Central memory CD4-positive, alpha-beta T cell (primary cell): ENCODE measurements around the gene SMIM41.

Experiments used
- DNase-seq: peaks from one replicate; pipeline ENCODE4 v3.0.0; 2022

SMIM41 gene

DNA sequence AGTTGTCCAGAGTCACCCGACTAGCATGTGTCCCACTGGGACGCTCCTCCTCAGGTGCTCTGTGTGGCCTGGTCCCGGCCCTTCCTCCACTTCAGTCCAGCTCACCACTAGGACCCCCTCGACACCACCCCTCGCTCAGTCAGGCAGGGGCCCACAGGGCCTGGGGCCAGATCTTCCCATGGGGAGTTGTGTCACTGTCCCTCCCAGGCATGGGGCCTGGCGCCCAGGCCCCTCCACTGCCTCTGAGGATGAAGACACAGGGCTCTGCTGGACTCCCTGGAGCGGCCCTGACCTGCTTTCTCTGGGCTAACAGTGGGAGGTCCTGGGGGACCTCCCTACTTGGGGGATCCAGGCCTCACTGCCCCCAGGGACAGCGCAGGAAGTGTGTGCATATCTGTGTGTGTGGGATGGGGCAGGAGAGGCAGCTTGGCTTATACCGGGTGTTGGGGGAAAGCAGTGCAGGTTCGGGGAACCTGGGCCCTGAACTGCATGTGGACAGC, 68.5 kb downstream of the SMIM41 start:
- no peak for DNase-seq

DNA sequence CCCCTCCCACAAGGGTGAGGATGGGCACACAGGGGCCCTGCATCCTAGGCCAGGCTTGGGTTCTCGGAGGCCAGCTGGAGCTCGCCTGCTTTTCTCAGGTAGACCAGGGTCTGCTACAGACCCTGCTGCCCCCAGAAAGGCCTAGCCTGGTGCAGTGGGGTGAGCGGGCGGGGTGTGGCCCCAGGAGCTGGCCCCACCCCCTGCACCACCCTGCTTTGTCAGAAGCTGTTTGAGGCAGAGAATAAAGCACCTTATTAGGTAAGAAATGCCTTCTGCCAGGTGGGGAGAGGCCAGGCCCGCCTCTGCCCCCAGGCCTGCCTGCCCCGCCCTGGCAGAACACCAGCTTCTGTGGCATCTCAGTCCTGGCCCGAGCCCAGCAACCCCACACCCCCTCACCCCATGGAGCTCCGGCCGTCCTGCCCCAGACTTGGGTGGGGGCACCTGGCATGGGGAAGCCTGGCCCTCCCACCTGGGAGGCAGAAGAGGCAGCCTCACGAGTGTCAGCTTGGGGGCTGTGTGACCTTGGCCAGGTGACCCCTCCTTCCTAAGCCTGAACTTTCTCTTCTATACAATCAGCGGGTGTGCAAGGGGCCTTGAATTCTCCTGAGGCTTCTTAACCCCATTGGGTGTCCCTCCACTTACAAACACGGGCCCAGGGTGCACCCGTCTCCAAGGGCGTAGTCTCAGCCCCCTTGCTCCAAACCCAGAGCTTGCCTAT, 69.1 kb downstream of the SMIM41 start:
- DNase-seq, result no peak

DNA sequence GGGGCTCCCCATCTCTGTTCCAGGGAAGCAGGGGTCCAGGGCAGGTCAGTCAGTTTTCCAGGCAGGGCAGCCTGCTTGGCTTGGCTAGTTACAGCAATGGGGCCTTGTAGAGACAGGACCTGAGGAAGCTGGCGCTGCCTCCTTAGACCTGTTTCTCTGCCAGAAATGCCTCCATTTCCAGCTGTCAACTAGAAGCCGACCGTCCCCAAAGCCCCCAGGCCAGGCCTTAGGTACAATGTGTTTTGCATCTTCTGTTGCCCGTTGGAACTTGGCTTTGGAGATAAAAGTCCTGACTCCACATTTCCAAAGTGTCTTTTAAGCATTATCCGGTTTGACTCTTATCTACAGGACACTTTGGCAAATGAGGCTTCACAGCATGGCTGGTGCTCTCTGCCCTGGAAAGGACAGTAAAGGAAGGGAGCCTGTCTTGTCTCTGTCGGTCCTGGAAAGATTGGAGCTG, 69.7 kb downstream of the SMIM41 start:
- DNase-seq, result no peak

DNA sequence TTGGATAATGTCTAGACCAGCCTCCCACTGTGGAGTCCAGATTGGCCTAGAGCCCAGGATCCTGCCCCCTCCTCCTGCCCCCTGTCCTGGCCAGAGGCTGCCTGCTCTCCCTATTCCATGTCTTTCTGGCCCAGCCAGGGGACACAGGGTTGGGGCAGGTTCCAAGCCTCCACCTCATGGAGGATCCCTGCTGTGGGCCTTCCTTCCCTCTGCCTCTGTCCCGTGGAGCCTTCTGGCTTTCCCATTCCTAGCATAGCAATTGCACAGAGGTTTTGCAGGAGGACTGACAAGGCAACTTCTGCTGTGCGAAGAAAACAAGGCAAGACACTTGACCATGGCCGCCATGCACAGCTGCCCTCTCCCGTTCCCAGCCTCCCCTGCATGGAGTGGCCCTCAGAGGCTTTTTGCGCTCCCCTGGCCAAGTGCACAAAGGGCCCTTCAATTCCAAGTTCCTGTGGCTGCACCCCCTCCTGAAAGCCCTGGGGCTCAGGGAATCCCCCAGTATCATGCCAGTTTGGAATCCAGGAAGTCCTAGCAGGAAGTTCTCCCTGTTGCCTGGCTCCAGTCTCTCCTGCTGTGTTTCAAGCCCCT, 70.2 kb downstream of the SMIM41 start:
- no peak for DNase-seq

DNA sequence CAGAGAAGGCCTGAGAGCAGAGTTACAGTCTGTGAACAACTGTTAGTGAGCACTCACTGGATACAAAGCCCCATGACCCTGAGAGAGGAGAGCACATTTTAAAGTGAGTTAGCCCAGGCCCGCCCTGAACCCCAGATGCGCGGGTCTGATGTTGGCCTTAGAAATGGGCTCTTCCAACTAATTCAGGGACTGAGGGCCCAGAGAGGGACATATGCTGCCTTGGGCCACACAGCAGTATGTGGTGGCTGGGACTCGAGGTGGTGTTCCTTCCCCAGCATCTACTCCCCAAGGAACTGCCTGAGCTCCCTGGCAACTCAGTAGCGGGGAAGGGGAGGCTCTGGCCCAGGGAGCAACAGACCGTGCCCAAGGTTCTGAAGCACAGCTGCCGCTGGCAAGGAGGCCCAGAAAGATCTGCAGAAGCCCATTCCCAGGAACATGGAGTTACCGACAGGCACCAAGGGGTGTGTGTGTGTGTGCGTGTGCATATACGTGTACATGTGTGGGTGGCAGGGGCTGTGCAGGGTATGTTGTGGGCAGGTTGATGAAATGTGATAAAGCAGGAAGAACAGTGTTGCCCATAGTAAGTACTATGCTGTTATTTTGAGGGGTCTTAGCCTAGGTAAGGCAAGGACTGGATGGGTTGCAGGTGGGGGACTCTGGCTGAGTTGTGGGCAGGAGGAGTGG, 71.8 kb downstream of the SMIM41 start:
- no peak for DNase-seq

DNA sequence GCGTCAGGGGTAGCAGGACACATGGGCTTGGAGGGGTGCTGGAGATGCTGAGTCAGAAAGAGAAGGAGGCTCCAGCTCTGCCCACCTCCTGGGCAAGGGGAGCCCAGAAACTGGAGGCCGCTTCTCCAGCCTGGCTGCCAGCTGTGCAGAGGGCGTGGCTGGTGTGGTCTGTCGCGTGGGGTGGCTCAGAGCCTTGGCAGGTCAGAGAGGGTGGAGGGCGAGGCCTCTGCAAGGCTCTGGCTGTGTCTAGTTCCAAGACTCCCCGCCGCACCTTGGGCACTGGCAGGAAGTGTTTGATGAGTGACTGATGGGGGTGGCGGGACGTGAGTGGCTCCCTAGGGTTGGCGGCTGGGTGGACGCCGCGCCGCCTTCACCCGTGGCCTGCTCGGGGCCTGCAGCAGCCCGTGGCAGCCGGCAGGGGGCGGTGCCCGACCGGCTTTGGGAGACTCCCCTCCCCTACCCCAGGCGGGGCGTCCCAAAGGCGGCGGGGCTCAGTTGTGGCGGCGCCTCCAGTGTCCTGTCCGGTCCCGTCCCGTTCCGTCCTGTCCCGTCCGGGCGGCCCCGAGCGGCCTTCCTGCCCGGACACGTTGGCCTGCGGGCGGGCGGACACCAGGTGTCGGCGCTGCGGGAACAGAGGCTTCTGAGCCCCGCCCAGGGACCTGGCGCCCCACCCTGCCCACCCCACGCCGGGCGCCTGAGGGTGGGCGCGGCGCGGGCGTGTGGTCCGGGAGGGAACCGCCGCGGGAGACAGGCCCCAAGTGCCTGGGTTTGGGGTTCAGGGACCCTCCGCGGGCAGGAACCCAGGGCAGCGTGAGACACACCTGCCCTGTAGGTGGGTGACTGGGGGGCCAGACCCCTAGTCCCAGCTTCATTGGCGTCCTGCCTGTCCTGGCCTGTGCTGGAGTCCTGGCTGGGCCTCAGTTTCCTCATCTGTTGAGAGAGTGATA, 72.6 kb downstream of the SMIM41 start:
- DNase-seq, result peak; percentile 75

DNA sequence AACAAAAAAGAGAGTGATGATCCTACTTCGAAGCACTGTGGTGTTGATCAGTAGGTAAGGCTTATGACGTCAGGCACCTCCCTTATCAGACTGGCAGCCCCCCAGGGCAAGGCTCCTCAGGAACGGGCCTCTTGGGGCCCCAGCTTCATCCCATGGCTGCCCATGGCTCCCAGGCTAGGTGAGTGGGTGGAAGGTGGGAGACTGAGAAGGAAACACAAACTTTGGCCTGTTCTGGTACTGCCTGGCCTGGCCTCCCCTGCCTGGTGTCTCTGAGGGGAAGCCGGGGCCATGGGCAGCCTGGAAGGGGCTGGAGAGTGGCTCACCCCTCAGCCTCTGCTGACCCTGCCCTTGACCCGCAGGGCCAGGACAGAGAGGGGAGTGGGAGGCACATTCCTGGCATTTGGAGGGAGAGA, 73.4 kb downstream of the SMIM41 start:
- DNase-seq, result no peak

DNA sequence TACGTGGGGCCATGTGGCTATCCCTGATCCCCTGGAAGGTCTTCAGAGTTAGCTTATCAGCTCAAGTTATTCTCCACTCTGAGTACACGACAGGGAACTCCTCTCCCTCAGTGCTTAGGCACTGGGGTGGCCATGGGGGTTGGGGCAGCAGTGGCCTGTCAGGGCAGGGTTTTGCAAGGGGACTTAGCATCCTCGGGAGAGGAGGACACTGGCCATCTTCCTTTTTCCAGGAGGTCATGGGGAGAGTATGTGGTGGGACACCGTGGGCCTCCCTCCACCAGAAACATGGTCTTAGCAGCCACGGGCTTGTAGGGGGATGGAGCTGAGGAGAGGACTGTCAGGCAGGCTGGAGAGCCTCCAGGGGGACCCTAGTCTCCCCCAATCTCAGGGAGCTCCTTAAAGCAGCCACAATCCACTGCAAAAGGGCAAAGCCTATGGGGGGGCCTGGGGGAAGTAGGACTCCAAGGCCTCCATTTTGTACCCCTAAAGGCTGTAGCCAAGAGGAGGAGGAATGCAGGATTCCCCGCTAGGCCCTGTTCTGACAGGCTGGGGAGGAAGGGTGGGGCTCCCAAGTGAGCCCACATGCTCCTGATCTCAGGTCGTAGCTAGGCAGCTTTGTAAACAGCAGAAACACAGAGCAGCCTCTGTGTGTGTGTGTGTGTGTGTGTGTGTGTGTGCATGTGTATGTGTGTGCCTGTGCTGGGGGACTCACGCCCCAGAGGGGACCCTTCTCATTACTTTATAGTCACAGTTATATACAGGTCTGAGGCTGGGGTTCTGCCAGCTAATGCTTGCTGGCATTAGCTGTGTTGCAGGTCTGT, 75.8 kb downstream of the SMIM41 start:
- peak; percentile 80 for DNase-seq

DNA sequence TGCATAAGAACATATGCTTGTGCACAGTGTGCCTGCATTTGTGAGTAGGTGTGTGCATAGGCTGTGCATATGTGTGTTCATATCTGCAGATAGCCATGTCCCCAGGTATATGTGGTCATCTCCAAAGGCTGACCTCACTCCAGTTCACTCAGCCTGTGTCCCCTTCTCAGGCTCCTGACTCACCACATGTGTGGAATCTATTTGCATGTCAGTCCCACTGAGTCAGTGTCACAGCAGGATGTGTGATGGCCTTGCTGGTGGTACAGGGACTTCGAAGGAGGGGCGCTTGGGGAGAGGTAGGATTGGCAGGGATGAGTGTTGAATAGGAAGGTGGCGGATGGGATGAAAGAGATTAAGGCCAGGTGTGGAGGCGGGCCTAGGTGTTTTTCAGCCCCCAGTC, 76.8 kb downstream of the SMIM41 start:
- no peak for DNase-seq

DNA sequence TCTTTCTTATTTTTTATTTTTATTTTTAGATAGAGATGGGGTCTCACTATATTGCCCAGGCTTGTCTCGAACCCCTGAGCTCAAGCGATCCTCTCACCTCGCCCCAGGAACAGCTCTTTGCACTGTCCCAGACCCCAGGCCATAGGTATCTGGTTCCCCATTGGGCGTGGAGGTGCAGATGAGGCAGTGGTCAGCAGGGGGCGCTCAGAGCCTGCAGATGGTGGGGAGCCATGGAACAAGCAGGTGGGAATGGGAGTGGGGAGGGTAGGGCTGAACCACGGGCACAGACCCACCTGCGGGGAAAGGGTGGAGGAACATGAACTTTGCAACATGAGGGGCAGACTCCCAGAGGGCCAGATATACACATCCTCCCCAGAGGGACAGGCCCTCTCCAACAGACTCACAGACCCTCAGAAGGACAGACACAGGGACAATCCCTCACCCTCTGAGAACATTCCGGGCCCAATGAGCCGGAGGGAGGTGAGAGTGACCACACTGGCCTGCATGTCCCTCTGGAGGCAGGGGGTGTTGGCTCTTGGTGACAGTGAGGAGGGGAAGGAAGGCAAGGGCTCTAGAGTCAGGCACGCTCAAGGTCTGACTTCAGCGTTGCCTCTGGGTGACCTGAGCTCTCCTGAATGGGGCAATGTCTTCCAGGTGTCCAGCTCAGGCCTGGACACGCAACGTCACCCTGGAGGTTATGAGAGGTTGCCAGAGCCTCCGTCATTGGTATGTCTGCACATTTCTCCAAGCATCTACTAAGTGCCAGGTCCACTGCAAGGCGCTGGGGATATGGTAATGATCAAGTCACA, 77.5 kb downstream of the SMIM41 start:
- peak; percentile 68 for DNase-seq

DNA sequence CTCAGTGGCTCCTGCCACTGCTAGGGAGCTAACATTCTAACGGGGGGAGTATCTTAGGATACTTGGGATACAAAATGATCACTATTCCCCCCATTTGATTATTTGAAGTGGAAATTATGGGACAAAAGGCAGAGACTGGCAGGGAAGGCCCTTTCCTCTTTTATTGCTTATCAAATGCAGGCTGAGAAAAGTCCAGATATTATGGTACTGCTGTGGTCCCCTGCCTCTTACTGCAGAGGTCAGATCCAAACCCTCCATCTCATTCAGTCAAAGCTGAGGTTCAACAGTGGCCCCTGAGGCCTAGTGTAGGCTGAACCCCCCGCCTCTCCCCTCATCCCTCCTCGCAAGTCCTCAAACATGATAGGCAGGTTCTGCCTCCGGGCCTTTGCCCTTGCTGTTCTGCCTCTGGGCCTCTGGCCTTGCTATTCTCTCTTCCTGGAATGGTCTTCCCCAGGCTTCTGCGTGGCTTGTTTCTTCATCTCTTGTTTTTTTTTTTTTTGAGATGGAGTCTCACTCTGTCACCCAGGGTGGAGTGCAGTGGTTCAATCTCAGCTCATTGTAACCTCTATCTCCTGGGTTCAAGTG, 78.2 kb downstream of the SMIM41 start:
- DNase-seq, result no peak
